ENCODE measurements around the gene PCDHGA1.
"Not testable (repeated sequence)": the region's sequence is repeated elsewhere in the genome, so short reads cannot be mapped to it uniquely, and the experiment has no call there.

PCDHGA1 gene

DNA sequence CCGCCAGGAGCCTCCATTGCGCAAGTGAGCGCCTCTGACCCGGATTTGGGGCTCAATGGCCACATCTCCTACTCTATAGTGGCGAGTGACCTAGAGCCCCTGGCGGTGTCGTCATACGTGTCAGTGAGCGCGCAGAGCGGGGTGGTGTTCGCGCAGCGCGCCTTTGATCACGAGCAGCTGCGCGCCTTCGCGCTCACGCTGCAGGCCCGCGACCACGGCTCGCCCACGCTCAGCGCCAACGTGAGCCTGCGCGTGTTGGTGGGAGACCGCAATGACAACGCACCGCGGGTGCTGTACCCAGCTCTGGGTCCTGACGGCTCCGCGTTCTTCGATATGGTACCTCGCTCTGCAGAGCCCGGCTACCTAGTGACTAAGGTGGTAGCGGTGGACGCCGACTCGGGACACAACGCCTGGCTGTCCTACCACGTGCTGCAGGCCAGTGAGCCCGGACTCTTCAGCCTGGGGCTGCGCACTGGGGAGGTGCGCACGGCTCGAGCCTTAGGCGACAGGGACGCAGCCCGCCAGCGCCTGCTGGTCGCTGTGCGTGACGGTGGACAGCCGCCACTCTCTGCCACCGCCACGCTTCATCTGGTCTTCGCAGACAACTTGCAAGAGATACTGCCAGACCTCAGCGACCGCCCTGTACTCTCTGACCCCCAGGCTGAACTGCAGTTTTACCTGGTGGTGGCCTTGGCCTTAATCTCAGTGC is 79.4 kb downstream of the PCDHGA1 start:
- DNase-seq: no peak

DNA sequence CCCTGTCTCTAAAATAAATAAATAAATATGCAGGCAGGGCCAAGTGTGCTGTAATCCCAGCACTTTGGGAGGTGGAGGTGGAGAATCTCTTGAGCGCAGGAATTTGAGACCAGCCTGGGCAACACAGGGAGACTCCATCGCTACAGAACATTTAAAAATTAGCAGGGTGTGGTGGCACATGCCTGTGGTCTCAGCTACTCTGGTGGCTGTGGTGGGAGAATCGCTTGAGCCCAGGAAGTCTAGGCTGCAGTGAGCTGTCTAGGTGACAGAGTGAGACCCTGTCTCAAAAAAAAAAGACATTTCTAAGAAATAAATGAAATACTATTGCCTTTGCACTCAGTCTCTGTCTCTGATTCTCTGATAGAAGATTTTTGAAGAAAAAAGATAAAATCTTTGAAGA is 81.3 kb downstream of the PCDHGA1 start:
- no peak for DNase-seq

DNA sequence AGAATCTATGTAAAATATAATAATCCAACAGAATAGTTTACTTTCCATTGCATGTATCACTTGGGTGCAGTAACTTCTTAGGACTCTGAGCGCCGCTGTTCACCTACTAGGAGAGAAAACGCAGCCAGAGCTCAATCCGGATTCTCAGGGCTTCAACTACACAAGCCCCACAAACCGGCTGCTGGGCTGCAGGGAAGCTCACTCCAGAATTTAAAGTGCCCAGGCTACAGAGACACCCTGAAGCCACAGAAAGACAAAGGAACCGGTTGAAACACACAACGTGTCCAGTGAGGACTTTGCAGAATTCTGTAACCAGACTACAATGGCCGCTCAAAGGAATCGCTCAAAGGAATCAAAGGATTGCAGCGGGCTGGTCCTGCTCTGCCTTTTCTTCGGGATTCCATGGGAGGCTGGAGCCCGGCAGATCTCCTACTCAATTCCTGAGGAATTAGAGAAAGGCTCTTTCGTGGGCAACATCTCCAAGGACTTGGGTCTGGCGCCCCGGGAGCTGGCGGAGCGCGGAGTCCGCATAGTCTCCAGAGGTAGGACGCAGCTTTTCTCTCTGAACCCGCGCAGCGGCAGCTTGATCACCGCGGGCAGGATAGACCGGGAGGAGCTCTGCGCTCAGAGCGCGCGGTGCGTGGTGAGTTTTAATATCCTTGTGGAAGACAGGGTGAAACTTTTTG is 82.7 kb downstream of the PCDHGA1 start, which contains the start of gene PCDHGA10:
TSS of gene PCDHGA10 (plus strand) at position 134 of the 686 bp plus-strand sequence. CDS start at position 323, 189 bp downstream.
- DNase-seq: peak in 1 of 56 donors; percentile 26

DNA sequence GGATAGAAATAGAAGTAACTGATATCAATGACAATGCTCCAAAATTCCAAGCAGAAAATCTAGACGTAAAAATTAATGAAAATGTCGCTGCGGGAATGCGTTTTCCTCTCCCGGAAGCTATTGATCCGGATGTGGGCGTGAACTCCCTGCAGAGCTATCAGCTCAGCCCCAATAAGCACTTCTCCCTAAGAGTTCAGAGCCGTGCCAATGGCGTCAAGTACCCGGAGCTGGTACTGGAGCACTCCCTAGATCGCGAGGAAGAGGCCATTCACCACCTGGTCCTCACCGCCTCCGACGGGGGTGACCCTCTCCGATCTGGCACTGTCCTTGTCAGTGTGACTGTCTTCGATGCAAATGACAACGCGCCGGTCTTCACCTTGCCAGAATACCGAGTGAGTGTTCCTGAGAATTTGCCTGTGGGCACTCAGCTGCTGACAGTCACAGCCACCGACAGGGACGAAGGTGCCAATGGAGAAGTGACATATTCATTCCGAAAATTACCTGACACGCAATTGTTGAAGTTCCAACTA is 83.3 kb downstream of the PCDHGA1 start:
- no peak for DNase-seq

DNA sequence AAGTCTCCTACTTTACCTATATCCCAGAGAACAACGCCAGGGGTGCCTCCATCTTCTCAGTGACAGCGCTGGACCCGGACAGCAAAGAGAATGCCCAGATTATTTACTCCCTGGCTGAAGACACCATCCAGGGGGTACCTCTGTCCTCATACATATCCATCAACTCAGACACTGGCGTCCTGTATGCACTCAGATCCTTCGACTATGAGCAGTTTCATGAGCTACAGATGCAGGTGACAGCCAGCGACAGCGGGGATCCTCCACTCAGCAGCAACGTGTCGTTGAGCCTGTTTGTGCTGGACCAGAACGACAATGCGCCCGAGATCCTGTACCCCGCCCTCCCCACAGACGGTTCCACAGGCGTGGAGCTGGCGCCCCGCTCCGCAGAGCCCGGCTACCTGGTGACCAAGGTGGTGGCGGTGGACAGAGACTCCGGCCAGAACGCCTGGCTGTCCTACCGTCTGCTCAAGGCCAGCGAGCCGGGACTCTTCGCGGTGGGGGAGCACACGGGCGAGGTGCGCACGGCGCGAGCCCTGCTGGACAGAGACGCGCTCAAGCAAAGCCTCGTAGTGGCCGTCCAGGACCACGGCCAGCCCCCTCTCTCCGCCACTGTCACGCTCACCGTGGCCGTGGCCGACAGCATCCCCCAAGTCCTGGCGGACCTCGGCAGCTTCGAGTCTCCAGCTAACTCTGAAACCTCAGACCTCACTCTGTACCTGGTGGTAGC is 84.4 kb downstream of the PCDHGA1 start:
- not testable (repeated sequence) for DNase-seq

DNA sequence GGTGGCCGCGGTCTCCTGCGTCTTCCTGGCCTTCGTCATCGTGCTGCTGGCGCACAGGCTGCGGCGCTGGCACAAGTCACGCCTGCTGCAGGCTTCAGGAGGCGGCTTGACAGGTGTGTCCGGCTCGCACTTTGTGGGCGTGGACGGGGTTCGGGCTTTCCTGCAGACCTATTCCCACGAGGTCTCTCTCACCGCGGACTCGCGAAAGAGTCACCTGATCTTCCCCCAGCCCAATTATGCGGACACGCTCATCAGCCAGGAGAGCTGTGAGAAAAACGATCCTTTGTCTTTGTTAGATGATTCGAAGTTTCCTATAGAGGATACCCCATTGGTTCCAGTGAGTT is 84.9 kb downstream of the PCDHGA1 start:
- not testable (repeated sequence) for DNase-seq

- DNase-seq: peak in 13 of 56 donors; percentile 5 to 59 (median 29)
These were observed 87.3 kb downstream of the PCDHGA1 start, which contains the start of gene PCDHGB7 for GRCh38 chr5:141417494-141418172. Gene PCDHGB7, plus strand, starts transcription at chr5:141417677. Its CDS starts 183 bp downstream, at chr5:141417860.

- no peak for DNase-seq
These were observed 89.0 kb downstream of the PCDHGA1 start for GRCh38 chr5:141419074-141419880.

GRCh38 chr5:141420855-141421488 is 90.7 kb downstream of the PCDHGA1 start, which contains the start of gene PCDHGA11:
Gene PCDHGA11, plus strand, starts transcription at chr5:141421051. Its CDS starts 177 bp downstream, at chr5:141421228.
- no peak for DNase-seq

DNA sequence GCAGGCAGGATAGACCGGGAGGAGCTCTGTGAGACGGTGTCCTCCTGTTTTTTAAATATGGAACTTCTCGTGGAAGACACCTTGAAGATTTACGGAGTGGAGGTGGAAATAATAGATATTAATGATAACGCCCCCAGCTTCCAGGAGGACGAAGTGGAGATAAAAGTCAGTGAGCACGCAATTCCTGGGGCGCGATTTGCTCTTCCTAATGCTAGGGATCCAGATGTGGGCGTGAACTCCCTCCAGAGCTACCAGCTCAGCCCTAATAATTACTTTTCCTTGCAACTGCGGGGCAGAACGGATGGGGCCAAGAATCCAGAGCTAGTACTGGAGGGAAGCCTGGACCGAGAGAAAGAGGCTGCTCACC is 91.2 kb downstream of the PCDHGA1 start:
- no peak for DNase-seq

DNA sequence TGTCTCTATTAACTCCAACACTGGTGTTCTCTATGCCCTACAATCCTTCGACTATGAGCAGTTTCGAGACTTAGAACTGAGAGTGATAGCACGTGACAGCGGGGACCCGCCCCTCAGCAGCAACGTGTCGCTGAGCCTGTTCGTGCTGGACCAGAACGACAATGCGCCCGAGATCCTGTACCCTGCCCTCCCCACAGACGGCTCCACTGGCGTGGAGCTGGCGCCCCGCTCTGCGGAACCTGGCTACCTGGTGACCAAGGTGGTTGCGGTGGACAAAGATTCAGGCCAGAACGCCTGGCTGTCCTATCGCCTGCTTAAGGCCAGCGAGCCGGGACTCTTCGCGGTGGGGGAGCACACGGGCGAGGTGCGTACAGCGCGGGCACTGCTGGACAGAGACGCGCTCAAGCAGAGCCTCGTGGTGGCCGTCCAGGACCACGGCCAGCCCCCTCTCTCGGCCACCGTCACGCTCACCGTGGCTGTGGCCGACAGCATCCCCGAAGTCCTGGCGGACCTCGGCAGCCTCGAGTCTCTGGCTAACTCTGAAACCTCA is 92.5 kb downstream of the PCDHGA1 start:
- no peak for DNase-seq

DNA sequence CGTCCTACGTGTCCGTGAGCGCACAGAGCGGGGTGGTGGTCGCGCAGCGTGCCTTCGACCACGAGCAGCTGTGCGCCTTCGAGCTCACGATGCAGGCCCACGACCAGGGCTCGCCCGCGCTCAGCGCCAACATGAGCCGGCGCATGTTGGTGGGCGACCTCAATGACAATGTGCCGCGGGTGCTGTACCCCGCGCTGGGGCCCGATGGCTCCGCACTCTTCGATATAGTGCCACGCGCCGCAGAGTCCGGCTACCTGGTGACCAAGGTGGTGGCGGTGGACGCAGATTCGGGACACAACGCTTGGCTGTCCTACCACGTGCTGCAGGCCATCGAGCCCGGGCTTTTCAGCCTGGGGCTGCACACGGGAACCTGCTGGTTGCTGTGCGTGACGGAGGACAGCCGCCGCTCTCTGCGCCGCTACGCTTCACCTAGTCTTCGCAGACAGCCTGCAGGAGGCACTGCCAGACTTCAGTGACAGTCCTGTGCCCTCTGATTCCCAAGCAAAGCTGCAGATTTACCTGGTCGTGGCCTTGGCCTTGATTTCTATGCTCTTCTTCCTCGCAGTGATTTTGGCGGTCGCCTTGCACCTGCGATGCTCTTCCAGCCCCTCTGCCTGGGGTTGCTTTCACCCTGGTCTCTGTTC is 97.6 kb downstream of the PCDHGA1 start:
- DNase-seq: no peak

DNA sequence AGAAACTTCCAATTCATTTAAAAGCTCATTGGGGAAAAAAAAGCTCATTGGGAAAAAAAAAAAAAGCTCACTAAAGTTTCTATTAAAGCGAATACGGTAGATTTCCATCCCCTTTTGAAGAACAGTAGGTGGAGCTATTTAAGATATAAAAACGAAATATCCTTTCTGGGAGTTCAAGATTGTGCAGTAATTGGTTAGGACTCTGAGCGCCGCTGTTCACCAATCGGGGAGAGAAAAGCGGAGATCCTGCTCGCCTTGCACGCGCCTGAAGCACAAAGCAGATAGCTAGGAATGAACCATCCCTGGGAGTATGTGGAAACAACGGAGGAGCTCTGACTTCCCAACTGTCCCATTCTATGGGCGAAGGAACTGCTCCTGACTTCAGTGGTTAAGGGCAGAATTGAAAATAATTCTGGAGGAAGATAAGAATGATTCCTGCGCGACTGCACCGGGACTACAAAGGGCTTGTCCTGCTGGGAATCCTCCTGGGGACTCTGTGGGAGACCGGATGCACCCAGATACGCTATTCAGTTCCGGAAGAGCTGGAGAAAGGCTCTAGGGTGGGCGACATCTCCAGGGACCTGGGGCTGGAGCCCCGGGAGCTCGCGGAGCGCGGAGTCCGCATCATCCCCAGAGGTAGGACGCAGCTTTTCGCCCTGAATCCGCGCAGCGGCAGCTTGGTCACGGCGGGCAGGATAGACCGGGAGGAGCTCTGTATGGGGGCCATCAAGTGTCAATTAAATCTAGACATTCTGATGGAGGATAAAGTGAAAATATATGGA is 100.2 kb downstream of the PCDHGA1 start, which contains the start of gene PCDHGA12:
TSS of gene PCDHGA12 (plus strand) at position 176 of the 782 bp plus-strand sequence. CDS start at position 429, 253 bp downstream.
- DNase-seq: peak in 6 of 56 donors; percentile 14 to 37 (median 23)

GRCh38 chr5:141431286-141431685 is 101.0 kb downstream of the PCDHGA1 start:
- no peak for DNase-seq

DNA sequence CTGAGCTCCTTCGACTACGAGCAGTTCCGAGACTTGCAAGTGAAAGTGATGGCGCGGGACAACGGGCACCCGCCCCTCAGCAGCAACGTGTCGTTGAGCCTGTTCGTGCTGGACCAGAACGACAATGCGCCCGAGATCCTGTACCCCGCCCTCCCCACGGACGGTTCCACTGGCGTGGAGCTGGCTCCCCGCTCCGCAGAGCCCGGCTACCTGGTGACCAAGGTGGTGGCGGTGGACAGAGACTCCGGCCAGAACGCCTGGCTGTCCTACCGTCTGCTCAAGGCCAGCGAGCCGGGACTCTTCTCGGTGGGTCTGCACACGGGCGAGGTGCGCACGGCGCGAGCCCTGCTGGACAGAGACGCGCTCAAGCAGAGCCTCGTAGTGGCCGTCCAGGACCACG is 102.0 kb downstream of the PCDHGA1 start:
- not testable (repeated sequence) for DNase-seq

GRCh38 chr5:141432726-141433125 is 102.4 kb downstream of the PCDHGA1 start:
- not testable (repeated sequence) for DNase-seq

DNA sequence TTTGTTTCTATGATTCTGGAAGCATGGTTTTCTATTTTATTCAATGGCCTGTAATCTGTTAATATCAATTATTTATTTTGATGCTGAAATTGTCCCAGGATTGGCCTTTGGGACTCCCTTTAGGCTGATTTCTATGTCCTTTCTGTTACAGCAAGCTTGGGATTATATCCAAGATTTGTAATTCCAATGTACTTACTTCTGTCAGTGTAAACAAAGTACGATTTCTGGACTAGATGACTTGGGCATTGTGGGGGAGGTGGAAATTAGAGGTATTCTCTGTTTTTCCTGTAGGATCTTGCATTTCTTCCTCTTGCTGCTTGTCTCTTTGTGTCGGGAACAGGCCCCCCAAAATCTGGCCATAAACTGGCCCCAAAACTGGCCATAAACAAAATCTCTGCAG is 103.7 kb downstream of the PCDHGA1 start:
- no peak for DNase-seq

DNA sequence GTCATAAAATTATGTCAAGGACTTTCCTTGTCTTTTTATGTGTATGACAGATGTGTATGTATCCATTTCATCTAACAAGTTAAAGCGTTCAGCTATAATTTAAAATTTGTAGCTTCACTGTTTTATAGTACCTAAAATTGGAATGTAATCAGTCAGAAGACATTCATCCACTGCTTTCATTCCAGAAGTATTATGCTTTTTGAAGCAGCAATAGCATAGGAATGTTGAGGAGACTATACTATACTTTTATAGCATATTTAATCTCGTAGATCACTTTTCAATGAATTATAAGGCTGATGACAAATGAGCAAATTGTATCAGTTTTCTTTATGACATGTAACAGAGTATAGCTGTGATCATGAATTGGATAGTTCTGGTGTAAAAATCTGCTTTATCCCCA is 106.9 kb downstream of the PCDHGA1 start:
- DNase-seq: no peak

All from amygdala (tissue), 56 donors.